HG03342 (cell line): ENCODE results near the gene RPTOR.

Experiments used
- ATAC-seq: cut with Tn5 transposase; IDR thresholded peaks from one replicate; pipeline ENCODE4 v1.9.1; 2021; ENCODE audit warnings: mild to moderate bottlenecking, moderate library complexity; ENCODE audit not compliant: unreplicated experiment

The RPTOR gene

DNA sequence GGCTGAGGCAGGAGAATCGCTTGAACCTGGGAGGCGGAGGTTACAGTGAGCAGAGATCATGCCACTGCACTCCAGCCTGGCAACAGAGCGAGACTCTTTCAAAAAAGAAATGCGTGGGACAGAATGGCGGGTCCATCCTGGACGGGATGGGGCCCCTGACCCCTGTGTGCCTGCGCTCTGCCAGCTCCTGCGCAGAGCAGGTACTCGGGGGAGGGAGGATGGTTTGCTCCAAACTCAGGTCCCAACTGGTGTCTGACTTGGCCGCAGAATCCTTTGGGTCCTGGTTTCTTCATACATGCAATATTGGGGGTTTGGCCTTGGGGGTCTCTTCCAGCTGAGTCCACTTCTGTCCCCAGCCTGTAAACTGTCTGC, 457.4 kb downstream of the RPTOR start:
- ATAC-seq, result no peak

- no peak for ATAC-seq
Observed at GRCh38 chr17:81002409-81003361, 458.0 kb downstream of the RPTOR start.

DNA sequence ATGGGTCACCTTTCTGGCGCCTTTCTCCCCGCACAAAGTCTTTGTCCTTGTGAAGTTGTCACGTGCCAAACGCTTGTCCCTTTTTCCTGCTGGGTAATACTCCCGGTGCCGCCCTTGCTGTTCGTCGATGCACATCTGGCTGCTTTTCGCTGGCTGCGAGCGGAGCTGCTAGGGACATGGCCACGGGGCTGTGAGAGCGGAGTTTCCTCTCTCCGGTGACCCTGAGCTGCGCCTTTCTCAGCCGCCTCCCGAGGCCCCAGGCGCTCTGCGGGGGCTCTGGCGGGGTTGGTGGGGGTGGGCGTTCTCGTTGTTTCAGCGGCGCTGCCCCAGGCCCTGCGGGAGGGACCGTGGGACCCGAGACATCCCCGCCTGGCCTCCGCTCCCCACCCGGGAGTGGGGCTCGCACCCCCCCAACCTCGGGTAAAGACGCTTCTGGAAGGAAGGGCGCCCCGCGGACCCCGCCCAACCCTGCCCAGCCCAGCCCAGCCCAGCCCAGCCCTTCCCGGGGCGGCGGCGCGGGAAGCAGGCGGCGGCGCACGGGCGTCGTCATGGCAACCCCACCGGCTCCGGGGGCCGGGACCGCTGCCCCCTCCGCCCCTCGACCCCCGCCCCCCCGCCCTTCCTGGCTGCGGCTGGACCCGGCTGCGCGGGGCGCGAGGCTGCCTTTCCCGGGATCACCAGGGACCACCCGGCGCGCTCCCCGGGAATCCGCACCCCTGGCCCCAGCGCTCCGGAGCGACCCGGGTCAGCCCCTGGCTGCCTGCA, 459.3 kb downstream of the RPTOR start:
- ATAC-seq, result no peak

- no peak for ATAC-seq
Observed at GRCh38 chr17:81006891-81007290, 462.3 kb downstream of the RPTOR start.

- ATAC-seq, result no peak
Observed at GRCh38 chr17:81008140-81008539, 463.5 kb downstream of the RPTOR start.

GRCh38 chr17:81009136-81009535, 464.5 kb downstream of the RPTOR start:
- ATAC-seq, result no peak

- ATAC-seq, result no peak
Observed at GRCh38 chr17:81010935-81011334, 466.3 kb downstream of the RPTOR start.

DNA sequence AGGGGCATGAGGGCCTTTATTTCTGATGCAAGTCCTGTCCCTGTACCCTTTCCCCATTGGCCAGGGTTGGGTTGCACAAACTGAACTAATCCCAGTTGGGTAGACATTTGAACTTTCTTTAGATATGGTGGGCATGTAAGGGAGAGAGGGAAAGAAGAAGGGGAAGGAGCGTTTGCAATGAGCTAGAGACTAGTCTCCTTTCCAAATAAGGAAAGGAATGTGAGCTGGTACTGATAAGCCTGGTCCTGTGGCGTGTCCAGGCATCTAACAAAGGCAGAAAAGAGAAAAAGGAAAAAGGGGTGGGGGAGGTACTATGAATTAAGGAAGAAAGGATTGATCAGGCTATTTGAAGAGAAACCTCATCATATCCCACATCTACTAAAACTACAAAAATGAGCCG, 467.3 kb downstream of the RPTOR start:
- ATAC-seq, result no peak

- ATAC-seq, result no peak
Observed at GRCh38 chr17:81012574-81013447, 468.2 kb downstream of the RPTOR start.

DNA sequence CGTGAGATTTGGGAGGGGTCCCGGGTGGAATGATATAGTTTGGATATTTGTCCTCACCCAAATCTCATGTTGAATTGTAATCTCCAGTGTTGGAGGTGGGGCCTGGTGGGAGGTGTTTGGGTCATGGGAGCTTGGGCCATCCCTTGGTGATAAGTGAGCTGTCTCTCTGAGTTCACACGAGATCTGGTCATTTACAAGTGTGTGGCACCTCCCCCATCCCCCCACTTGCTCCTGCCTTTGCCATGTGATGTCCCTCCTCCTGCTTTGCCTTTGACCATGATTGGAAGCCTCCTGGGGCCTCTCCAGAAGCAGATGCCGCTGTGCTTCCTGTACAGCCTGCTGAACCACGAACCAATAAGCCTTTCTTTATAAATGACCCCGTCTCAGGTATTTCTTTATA, 469.0 kb downstream of the RPTOR start:
- ATAC-seq, result no peak

DNA sequence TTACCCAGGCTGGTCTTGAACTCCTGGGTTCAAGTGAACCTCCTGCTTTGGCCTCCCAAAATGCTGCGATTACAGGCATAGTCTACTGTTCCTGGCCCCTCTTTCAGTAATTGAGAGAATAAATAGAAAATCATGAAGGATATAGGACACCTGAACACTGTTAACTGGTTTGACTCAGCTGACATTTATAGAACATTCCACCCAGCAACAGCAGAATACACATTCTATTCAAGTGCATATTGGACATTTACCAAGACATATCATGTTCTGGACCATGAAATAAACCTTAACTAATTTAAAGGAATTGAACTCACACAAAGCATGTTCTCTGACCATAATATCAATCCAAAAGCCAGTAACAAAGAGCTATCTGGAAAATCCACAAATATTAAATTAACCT, 470.5 kb downstream of the RPTOR start:
- no peak for ATAC-seq
